ENCODE measurements around the gene TMEM186. TPM values are rescaled to one million over a fixed set of nuclear protein-coding genes. Genes with fewer than 3 reads are reported as not detected.
"Not testable (repeated sequence)": the region's sequence is repeated elsewhere in the genome, so short reads cannot be mapped to it uniquely, and the experiment has no call there.

The TMEM186 gene
- total and polyA plus RNA-seq, 4 donors: 5.7 to 10.3 (median 7.3) TPM

DNA sequence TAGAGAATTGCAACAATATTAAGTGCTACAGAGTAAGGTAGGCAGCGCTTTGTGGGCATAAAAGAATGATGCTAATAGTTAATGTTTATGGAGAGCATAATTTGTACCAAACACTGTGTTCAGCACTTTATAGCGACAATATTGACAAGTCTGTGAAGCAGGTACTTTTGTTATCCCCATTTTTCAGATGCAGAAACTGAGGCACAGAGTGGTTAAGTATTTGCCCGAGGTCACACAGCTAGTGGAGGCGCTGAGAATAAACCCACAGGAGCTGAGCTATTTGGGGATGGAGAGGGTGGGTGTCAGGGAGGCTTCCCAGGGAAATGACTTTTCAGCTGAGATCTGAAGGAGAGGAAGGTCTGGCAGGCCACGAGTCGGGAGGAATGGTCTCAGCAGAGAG, 39.4 kb downstream of the TMEM186 start:
- Histone ChIP-seq H3K36me3 (ENCODE audit: control insufficient read depth in 1 of 2, insufficient read depth in 2 of 2, low read length in 1 of 2) (no peaks in the 10 kb centered on the region), H3K9me3 (ENCODE audit: control insufficient read depth, low read length) (no peaks in the 10 kb centered on the region), H3K4me3 (ENCODE audit: low read length in 2 of 2) (no peak overlapping the region), H3K27ac (ENCODE audit: low read depth in 1 of 2, low read length in 2 of 2) (no peak overlapping the region), H3K4me1 (ENCODE audit: control insufficient read depth in 1 of 2, insufficient read depth in 2 of 2, low read length in 2 of 2) (no peaks in the 10 kb centered on the region), H3K27me3 (ENCODE audit: control insufficient read depth in 1 of 2, insufficient read depth in 2 of 2, low read length in 1 of 2) (no peaks in the 10 kb centered on the region)
- DNase-seq (no peak), ATAC-seq (ENCODE audit: low FRiP score) (no peak)
- intact Hi-C loops (cut with DNase I): no loop called here
- WGBS, 2 donors: 89 to 93% methylated on average over 6 of the region's 6 CpGs

DNA sequence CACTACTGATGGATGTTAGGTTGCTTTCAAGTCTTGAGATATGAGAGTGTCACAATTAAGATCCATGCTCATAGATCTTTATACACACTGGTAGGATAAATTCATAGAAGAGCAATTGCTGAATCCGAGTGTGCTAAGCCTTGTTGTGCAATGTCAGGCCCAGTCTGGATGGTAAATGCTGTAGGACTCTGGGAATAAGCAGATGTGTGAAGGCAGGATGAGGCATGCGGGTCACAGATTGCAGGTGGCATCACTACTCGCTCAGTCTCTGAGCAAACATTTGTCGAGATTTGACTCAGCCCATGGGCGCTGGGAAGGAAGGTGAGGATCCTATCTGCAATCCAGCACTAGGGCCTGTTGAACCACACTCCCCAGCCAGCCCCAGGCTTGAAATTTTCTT, 40.7 kb downstream of the TMEM186 start:
- ATAC-seq (ENCODE audit: low FRiP score) (no peak), DNase-seq (peak in 1 of 2 donors; percentile 8)
- Histone ChIP-seq H3K4me3 (ENCODE audit: low read length in 2 of 2) (no peak overlapping the region), H3K9me3 (ENCODE audit: control insufficient read depth, low read length) (no peaks in the 10 kb centered on the region), H3K27me3 (ENCODE audit: control insufficient read depth in 1 of 2, insufficient read depth in 2 of 2, low read length in 1 of 2) (no peaks in the 10 kb centered on the region), H3K36me3 (ENCODE audit: control insufficient read depth in 1 of 2, insufficient read depth in 2 of 2, low read length in 1 of 2) (no peaks in the 10 kb centered on the region), H3K4me1 (ENCODE audit: control insufficient read depth in 1 of 2, insufficient read depth in 2 of 2, low read length in 2 of 2) (no peaks in the 10 kb centered on the region), H3K27ac (ENCODE audit: low read depth in 1 of 2, low read length in 2 of 2) (no peak overlapping the region)
- 93% methylated on average over 5 of the region's 5 CpGs for WGBS, 2 donors
- intact Hi-C loops (cut with DNase I): no loop called here

DNA sequence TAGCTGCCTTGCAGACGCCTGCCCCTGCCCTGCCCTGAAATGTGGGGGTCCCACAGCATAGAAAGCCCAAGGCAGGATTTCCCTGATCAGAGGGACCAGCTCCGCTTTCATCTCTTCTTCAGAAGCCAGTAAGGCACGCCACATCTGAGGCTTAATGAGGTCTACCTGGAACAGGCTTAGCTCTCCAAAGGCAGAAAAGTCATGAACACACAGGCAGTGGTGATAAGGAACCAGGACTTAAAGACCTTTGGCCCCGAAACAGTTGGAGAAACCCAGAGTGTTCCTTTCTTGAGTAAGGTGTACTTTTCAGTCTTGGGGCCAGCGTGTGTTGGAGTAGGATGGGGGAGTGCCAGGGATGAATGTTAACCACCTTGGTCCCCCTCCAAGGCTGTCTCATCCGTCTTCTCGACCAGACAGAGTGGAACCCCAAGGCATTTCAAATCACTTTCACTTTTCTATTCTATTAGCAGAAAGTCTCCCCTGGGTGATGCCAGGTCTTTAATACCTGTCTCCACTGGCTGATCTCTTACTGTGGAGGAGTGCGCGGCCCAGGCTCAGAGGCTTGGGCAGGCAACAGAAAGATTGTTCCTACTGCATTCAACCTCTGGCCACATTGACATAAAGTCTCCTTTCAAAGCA, 43.9 kb downstream of the TMEM186 start:
- Histone ChIP-seq H3K27me3 (ENCODE audit: control insufficient read depth in 1 of 2, insufficient read depth in 2 of 2, low read length in 1 of 2) (no peaks in the 10 kb centered on the region), H3K4me3 (ENCODE audit: low read length in 2 of 2) (no peak overlapping the region), H3K36me3 (ENCODE audit: control insufficient read depth in 1 of 2, insufficient read depth in 2 of 2, low read length in 1 of 2) (no peaks in the 10 kb centered on the region), H3K27ac (ENCODE audit: low read depth in 1 of 2, low read length in 2 of 2) (no peak overlapping the region), H3K4me1 (ENCODE audit: control insufficient read depth in 1 of 2, insufficient read depth in 2 of 2, low read length in 2 of 2) (no peaks in the 10 kb centered on the region), H3K9me3 (ENCODE audit: control insufficient read depth, low read length) (no peaks in the 10 kb centered on the region)
- WGBS, 2 donors: 72 to 82% methylated on average over 9 of the region's 9 CpGs
- intact Hi-C loops (cut with DNase I): no loop called here
- DNase-seq (peak in 1 of 2 donors; percentile 66), ATAC-seq (ENCODE audit: low FRiP score) (no peak)

DNA sequence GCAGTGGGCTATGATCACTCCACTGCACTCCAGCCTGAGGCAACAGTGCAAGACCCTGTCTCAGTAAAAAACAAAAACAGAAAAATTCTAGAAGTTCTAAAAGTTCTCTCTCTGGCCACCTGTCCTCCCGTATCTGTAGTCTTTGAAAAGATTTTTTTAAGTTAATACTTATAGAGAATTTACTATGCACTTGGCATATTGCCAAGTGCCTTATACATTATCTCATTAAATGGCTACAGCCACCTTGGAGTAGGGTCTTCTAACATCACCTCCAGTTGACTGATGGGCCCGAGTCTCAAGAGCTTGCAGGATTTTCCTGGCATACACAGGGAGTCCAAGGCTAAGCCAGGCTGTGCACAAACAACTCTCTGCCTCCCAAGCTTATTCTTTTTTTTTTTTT, 44.7 kb downstream of the TMEM186 start:
- DNase-seq (peak in 1 of 2 donors; percentile 14), ATAC-seq (ENCODE audit: low FRiP score) (no peak)
- Histone ChIP-seq H3K36me3 (ENCODE audit: control insufficient read depth in 1 of 2, insufficient read depth in 2 of 2, low read length in 1 of 2) (no peaks in the 10 kb centered on the region), H3K27ac (ENCODE audit: low read depth in 1 of 2, low read length in 2 of 2) (no peak overlapping the region), H3K9me3 (ENCODE audit: control insufficient read depth, low read length) (no peaks in the 10 kb centered on the region), H3K27me3 (ENCODE audit: control insufficient read depth in 1 of 2, insufficient read depth in 2 of 2, low read length in 1 of 2) (no peaks in the 10 kb centered on the region), H3K4me3 (ENCODE audit: low read length in 2 of 2) (no peak overlapping the region), H3K4me1 (ENCODE audit: control insufficient read depth in 1 of 2, insufficient read depth in 2 of 2, low read length in 2 of 2) (no peaks in the 10 kb centered on the region)
- 41 to 64% methylated on average over 2 of the region's 2 CpGs for WGBS, 2 donors
- intact Hi-C loops (cut with DNase I): no loop called here

DNA sequence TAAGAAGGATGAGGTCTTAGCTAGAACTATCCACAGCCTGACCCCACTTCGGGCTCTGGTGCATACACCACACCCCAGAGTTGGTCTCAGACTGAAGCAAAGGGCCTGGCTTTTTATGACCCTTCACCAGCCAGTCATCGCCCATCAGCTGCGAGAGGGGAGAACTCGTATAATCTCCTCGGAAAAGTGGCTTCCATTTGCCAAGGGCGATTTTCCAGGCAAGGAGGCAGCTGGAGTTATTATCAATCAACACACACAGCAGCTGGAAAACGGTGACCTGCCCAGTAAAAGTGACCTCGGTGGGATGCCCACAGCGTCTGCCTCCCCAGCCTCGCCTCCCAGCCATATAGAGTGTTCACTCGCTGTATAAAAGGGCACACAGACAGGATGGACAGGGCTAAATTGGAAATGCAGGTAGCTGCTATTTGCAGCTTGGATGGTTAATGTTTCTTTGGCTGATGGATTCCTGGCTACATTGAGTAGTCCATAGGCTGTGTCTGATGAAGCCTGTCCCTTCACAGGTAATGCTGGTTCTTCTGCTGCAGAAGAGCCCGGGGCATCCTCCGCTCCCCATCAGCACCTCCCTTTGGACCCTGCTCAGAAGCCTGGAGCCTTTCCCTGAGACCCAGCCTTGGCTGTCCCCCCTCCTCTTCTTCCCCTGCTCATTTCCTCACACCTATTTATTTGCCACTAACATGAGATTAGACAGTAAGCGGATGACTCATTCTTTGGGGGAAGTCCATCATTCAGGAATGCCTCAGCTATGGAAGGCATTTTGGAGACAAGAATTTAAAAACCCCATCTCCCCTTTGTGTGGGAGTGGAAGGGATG, 45.7 kb downstream of the TMEM186 start:
- DNase-seq: peak in 1 of 2 donors; percentile 42
- no peak for ATAC-seq (ENCODE audit: low FRiP score)
- Histone ChIP-seq H3K36me3 (ENCODE audit: control insufficient read depth in 1 of 2, insufficient read depth in 2 of 2, low read length in 1 of 2) (no peaks in the 10 kb centered on the region), H3K27ac (ENCODE audit: low read depth in 1 of 2, low read length in 2 of 2) (no peak overlapping the region), H3K4me3 (ENCODE audit: low read length in 2 of 2) (no peak overlapping the region), H3K4me1 (ENCODE audit: control insufficient read depth in 1 of 2, insufficient read depth in 2 of 2, low read length in 2 of 2) (no peaks in the 10 kb centered on the region), H3K9me3 (ENCODE audit: control insufficient read depth, low read length) (no peaks in the 10 kb centered on the region), H3K27me3 (ENCODE audit: control insufficient read depth in 1 of 2, insufficient read depth in 2 of 2, low read length in 1 of 2) (no peaks in the 10 kb centered on the region)
- 74 to 87% methylated on average over 14 of the region's 14 CpGs for WGBS, 2 donors
- intact Hi-C loops (cut with DNase I): no loop called here

GRCh38 chr16:8748944-8749343, 48.5 kb downstream of the TMEM186 start:
- intact Hi-C loops (cut with DNase I); H3K9me3 ChIP-seq (ENCODE audit: control insufficient read depth, low read length); H3K4me1 ChIP-seq (ENCODE audit: control insufficient read depth in 1 of 2, insufficient read depth in 2 of 2, low read length in 2 of 2); H3K27me3 ChIP-seq (ENCODE audit: control insufficient read depth in 1 of 2, insufficient read depth in 2 of 2, low read length in 1 of 2); ATAC-seq (ENCODE audit: low FRiP score); H3K4me3 ChIP-seq (ENCODE audit: low read length in 2 of 2); H3K36me3 ChIP-seq (ENCODE audit: control insufficient read depth in 1 of 2, insufficient read depth in 2 of 2, low read length in 1 of 2); H3K27ac ChIP-seq (ENCODE audit: low read depth in 1 of 2, low read length in 2 of 2): not testable (repeated sequence)
- DNase-seq: peak in 1 of 2 donors; percentile 58
- WGBS, 2 donors: 91 to 95% methylated on average over 9 of the region's 9 CpGs

Other genes with a start within 250 kb of the TMEM186 start
- not detected for gene TMEM114, start 207.1 kb downstream of the TMEM186 start, total RNA-seq
- gene TMEM114, start 207.1 kb downstream of the TMEM186 start, polyA plus RNA-seq: not detected
- 10 to 100 TPM; 39.6 to 42.8 TPM for gene METTL22, start 175.9 kb downstream of the TMEM186 start, total RNA-seq
- 10 to 100 TPM; 41.7 to 49.7 TPM for gene METTL22, start 175.9 kb downstream of the TMEM186 start, polyA plus RNA-seq
- 10 to 100 TPM; 10.3 to 11.5 TPM for gene ABAT, start 123.0 kb downstream of the TMEM186 start, total RNA-seq
- gene ABAT, start 123.0 kb downstream of the TMEM186 start, polyA plus RNA-seq: 1 to 10 TPM; 6.6 to 8.9 TPM
- gene PMM2, start 200 bp upstream of the TMEM186 start, total RNA-seq: 10 to 100 TPM; 43.1 to 48.4 TPM
- gene PMM2, start 200 bp upstream of the TMEM186 start, polyA plus RNA-seq: 10 to 100 TPM in 1 of 2 donors, 1 to 10 TPM in 1; 7.8 to 20.3 TPM
- gene CARHSP1, start 71.4 kb upstream of the TMEM186 start, total RNA-seq: 10 to 100 TPM; 53.4 to 69.0 TPM
- gene CARHSP1, start 71.4 kb upstream of the TMEM186 start, polyA plus RNA-seq: 100 to 1,000 TPM in 1 of 2 donors, 10 to 100 TPM in 1; 66.8 to 122 TPM
- gene LITAFD, start 84.7 kb upstream of the TMEM186 start, total RNA-seq: not detected
- gene LITAFD, start 84.7 kb upstream of the TMEM186 start, polyA plus RNA-seq: not detected
- 100 to 1,000 TPM in 1 of 2 donors, 10 to 100 TPM in 1; 93.2 to 110 TPM for gene USP7, start 166.3 kb upstream of the TMEM186 start, total RNA-seq
- 10 to 100 TPM; 18.0 to 51.5 TPM for gene USP7, start 166.3 kb upstream of the TMEM186 start, polyA plus RNA-seq

Measured in aorta (tissue), 5 donors.